Measurements from ENCODE around the gene ASCL5.

ASCL5 gene

DNA sequence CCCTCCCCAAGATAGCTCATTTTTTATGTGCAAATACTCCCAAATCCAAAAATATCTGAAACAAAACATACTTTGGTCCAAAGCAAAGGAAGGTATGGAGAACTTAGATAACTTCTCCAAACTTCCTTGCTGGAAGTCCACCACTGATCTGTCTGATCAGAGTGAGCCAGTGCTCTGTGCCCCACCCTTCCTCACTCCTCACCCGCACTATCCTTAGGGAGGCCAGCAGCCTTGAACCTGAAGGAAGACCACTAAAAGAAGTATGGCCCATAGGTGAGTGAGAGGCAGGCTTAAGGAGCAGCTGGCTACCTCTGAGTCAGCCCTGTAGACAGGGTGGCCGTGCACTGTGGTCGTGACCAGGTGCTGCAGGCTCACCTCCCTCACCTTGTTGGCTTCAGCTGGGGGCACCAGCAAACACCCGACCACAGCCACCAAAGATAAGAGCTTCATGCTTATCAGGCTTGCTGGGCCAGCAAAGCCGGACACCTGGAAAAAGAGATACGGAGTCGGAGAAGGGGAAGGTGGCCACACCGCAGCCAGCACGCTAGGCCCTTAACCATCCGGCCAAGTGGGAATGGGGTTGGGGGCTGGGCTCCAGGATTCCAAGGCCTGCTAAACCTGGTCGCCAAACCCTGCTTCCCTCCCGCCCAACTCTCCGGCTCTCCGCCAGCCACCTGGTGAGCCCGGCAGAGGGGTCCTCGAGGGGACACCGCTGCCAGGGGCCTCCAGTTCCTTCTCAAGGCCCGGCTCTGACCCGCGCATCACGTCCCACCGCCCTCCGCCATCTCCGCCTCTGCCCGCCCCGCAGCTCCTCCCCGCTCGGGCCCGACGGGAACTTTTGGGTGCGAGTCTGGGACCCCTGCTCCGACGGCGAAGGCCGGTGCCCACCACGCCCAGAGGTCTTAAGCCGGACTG, 26.7 kb upstream of the ASCL5 start:
- FAIRE-seq: no peak

DNA sequence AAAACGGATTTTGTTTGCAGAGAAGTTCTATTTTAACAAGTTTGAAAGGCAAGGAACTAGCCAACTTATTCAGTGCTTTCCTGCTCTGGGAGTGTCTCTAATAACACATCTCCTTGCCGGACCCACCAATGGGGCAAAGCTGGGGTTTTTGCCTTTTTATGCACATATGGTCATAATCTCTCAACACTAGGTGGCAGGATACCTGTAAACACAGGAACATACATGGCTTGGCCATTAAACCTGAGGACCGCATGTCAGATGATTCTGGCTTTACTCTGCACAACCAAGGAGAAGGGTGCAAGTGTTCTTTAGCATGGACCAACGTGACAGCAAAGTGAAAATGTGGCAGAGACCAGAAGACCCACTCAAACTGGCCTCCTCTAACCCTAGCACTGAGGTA, 22.4 kb upstream of the ASCL5 start:
- FAIRE-seq: no peak

DNA sequence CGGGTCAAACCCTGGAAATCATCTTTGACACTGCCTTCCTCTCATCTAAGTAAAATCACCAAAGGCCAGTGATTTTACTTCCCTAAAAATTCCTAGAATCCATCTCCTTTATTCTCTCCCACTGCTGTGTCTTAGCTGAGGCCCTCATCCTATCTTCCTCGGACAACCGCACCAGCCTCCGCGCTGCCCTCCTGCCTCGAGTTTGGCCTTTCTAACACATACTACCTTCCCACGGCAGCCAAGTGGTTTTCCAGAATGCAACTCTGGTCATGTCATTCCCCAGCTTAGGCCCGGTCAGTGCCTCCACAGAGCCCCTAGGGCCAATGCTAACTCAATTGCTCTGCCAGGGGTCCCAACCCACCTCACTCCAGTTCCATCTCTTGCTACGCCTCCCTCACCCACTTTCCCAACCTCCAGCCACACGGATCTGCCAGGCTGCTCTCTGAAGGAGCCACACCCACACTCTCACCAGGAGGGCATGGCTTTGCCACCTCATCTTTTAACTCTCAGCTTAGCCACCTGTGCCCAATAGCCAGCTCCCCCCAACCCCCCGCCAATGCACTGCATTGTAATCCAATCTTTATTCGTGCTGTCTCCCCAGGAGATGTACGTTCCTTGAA, 20.5 kb upstream of the ASCL5 start:
- no peak for FAIRE-seq

DNA sequence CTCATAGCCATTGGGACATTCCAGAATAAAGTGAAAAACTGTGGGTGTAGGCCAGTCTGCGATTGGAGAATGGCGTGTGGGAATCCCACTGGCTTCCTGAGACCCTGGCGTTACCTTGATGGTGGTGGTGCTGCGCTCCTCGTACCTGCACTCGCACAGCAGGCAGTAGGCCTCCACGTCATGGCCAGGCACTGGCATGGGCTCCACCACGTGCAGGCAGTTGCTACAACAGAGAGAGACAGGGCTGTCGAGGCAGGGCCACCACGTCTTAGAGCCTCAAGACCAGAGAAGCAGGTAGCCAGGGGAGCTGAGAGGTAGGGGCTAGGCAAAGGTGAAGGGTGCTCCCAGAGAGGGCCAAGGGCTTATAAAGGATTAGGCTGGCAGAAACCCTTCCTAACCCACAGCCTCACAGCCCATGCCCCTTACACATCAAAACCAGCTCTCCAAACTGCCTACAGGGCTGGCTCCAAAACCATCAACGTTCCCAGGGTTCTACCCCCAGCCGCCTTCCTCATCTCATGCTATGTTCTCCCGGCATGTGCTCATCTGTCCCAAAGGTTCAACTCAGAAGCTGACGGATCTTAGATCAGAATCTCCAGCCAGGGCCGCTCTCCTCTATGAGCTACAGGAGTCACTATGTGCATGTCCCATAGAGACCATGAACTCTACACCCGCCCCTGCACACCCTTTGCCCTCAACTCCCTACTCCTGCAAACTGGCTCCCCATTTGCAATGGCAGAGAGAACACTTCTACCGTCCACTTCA, 19.8 kb upstream of the ASCL5 start:
- FAIRE-seq: no peak

DNA sequence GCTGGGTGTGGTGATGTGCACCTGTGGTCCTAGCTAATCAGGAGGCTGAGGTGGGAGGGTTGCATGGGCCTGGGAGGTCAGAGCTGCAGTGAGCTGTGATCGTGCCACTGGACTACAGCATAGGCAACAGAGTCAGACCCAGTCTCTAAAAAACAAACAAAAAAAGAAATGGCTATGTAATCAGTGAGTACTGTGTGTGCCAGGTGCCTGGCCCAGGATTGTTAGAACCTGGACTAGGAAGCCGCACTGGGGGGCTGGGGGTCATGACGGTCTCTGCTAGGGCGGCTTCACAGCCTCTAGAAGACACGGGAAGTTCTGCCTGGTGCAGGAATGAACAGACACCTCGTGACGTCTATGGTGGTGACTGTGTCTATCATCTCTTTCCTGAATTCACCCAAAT, 18.8 kb upstream of the ASCL5 start:
- FAIRE-seq: no peak

DNA sequence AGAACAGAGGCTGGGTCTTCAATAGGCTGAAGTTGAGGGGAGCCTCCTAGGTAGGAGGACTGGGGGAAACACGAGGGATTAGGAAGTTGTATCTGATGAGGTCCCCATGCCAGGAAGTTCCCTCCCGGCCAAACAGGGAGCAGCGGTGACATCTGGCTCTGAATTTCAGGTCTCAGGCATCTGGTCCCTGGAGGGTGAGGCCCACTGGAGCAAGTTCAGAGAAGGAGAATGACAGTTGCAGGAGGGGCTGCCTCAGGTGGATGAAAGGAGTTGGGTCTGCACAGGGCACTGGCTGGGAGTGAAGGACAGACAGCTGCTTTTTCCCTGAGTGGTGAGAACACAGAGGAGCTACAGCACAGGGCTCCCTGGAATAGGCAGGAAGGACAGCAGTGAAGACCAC, 18.1 kb upstream of the ASCL5 start:
- FAIRE-seq: no peak

DNA sequence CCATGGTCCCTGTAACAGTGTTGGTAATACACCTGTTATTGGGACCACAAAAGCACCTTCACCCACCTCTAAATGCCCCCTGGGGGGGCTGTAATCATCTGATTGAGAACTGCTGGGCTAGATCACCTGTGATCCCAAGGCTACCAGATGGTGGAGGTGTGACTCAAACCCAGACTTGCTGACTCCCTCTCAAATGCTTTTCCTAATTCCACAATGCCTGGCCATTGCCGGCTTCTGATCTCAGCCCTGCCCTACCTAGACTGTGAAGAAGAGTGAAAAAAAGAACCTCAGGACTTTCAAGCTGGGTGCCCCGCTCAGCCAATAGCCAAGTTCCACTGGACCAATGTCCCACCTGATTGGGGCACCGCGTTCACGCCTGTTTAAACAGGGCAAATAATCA, 17.7 kb upstream of the ASCL5 start:
- no peak for FAIRE-seq

DNA sequence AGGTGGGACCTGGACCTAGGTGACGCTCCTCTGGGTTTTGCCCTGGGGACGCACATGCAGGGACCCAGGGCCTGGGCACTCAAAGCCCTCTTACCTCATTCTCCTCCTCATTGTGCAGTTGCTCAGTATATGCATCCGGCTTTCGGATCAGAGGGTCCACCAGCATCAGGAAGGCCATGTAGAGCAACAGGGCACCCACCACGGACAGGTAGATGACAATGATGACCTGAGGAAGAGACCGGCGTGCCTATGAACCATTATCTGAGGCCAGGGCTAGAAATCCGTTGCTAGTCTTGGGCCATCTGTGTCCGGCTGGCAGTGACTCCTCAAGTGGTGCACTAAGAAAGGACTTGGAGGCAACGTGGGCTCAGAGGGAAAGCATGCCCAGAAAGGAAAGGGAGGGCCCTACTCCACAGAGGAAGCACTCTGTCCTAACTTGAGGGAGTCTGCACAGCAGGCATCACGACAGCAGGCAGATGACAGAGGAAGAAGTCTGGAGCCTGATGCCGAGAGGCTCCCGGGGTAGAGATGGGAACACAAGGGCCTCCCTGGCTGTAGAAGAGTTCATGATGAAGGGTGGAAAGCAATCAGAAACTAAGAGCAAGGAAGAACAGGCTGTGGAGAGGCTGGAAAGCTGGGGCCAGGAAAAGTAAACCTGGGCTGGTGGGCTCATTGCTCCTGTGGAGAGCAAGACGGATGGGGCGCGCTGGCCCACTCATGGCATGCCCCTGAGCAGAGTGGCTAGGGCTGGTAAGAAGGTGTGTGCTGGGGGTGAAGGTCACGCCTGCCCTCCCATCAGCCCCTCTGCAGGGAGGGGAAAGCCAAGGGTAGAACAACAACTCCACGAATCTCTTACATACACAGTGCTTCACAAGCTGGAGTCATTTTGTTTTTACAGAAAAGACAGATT, 17.0 kb upstream of the ASCL5 start:
- no peak for FAIRE-seq

DNA sequence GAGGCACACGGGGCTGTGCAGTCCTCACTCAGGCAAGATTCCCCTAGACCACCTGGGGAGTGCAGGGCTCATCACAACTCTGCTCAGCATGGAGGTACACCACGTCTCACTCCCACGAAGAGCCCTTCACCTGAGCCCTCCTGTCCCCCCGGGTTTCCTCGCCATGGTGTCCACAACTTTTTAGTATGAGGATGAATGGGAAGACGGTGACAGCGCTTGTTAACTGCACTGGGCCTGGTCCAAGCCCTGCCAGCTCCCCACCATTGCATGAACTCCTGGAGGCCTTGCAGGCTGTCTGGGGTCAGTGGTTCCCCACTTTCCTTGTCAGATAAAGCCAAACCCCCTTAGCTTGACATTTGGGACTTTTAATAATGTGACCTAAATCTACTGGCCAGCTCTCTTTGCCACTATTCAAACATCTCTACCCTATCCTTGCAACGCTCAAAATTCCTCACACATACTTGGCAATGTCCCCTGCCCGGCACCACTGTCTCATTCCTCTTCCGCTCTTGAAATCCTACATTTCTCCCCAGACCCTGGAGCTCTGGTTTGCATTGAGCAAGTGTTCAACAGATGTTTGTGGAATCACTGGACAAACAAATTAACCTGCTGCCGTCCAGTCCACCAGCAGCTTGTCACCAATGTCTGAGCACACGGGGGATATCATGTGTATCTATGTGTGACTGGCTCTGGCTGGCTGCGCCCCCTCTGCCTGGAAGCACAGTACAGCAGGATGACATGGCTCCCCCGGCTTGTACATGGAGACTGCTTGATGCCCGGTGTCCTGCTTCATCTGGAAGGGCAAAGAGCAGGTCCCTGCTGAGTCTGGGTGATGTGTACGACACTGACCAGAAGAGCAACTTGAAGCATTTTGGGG, 16.1 kb upstream of the ASCL5 start:
- no peak for FAIRE-seq

DNA sequence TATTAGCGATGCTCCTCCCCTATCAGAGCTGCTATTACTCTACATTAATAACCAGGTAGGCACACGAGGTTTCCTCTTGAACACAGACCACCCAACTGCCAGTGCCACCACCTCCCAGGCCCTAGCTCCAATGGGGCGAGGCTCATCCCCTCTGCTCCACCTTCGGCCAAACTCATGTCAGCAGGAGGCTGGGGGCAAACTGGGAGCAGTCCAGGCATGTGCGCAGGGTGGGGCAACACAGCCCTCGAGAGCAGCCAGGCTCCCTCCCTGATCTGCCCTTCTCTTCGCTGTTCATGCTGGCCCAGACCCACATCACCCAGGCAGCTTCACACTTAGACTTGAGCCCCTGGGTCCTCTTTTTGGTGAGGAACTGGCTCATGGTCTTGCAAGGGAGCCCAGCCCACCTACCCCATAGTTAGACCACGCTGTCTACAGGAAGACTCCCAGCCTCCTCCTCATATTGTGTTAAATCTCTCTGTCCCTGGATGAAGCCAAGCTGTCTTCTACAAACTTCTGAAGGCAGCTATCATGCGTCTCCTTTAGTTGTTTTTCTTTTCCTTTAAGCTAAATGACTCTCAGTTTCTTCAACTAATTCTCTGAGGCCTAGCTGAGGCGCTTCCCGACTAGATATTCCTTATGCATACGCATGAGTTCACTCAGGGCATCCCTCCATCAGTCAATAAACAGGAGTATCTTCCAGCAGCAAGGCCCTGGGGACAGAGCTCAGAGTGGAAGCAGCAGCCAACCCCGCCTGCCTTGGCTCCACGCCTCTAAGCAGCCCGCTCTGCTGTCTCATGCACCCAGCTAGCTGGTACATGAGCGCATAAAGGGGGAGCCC, 15.2 kb upstream of the ASCL5 start:
- no peak for FAIRE-seq

DNA sequence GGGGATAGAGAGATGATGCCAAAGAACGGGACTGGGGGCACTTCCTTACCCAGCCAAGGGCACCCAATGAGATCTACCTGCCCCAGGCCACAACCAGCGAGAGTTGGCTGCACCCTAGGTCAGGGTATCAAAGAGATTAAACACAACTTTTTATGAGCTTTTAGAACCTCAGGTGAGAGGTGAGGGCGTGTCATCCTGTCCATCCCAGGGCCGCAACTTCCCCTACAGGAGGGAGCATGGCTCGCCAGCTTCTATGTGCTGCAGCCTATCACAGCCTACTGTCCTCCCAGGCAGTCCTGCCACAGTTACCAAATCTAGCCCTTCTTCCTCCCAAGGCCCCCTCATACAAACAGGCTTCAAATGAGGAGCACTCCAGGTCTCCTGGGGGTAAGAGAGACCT, 14.4 kb upstream of the ASCL5 start:
- no peak for FAIRE-seq

DNA sequence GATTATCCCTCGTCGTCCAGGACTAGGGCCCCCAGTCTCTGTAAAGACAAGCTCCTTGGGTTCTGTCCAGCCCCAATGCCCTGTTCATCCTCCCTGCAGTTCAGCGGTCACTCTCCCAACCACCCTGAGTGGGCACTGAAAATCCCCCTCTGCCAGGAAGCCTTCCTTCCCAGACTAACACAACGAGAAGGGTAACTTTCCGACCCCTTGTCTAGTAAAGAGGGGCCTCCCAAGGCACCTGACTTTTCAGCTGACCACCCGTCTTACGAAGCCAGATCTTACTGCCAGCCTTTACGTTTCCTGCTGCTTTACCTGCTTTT, 13.9 kb upstream of the ASCL5 start:
- FAIRE-seq: no peak

DNA sequence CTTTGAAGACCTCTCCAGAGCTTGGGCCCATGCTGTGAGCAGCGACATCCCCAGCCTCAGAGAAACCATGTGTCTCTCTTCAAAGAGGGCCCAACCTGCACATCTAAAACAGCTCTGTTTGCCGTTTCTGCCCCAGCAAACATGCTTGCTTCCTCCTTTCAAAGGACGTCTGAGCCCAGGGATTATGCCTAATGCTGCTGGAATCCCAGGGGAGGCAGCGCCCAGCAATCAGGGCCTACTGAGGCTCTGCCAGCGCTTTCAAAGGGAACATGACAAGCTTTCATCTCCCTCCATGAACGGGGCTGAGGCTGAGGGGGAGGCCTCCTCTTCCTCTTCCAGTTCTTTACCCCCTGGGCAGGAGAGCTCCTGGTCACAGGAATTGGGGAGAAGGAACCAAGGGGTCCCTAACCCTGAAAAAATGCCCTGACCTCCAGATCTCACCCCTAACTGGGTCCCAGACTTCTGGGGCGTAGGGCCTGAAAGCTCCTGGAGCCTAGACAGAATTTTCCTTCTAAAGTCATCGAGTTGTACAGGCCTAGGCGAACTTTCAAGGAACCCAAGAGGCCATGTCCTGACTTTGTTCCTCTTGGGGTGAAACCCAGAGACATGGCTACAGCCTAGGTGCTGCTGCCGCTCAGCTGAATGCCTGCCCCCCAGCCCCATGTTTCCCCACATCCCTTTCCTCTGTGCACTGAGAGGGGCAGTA, 13.4 kb upstream of the ASCL5 start:
- FAIRE-seq: no peak

DNA sequence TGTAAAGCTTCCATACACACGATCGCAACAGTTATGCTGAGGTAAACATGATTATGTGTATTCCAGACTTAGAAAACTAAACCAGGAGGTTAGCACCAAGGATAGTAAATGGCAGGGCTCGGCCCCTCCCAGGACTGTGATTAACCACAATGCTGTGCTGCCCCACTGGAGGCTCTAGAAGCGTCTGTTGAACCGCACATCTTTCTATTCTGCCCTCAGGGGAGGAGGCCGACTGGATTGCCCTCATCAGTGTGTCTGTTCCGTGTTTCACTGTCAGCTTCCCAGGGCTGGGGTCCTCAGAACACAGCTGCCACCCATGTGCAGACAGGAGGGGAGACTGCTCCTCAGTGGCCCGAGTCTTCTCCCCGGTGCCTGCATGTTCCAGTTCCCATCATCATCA, 12.8 kb upstream of the ASCL5 start:
- no peak for FAIRE-seq

DNA sequence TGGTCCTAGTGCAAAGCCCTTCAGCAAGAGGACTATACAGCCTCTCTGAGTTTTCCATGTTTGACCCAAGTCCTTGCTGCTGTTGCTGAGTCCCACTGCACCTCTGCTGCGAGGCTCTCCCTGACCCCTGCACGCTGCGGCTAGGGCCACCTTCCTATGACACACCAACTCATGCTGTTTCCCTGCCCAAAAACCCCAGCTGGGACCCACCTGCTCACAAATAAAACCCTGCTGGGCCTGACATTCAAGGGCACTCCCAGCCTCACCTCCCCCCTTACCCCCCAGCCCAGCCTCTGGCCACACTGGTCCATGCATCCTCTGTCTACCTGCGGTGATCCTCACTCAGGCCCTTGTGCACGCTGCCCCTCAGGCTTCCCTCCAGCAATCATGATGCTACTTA, 12.3 kb upstream of the ASCL5 start:
- FAIRE-seq: no peak

DNA sequence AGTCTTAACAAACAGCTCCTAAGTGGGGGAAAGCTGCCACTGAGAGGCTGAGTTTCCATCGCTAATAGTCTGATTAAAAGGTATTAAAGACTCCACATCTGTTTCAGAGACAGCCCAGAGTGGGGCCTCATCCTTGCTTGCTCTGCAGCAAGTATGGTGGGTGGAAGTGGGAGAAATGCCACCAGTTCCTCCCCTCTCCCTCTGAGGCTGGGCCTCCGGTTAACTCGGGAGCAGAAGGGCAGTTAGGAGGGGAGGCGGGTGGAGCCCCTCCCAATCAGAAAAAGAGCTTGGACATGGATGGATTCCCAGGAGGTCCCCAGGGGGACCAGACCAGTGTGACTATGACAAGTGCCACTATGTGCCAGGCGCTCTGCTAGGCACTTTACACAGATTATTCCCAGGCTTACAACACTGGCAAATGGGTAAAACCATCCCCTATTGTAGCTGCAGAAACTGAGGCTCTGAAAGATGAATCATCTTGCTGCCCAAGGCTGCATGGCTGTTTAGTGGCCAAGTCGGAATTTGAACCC, 11.4 kb upstream of the ASCL5 start:
- FAIRE-seq: no peak

DNA sequence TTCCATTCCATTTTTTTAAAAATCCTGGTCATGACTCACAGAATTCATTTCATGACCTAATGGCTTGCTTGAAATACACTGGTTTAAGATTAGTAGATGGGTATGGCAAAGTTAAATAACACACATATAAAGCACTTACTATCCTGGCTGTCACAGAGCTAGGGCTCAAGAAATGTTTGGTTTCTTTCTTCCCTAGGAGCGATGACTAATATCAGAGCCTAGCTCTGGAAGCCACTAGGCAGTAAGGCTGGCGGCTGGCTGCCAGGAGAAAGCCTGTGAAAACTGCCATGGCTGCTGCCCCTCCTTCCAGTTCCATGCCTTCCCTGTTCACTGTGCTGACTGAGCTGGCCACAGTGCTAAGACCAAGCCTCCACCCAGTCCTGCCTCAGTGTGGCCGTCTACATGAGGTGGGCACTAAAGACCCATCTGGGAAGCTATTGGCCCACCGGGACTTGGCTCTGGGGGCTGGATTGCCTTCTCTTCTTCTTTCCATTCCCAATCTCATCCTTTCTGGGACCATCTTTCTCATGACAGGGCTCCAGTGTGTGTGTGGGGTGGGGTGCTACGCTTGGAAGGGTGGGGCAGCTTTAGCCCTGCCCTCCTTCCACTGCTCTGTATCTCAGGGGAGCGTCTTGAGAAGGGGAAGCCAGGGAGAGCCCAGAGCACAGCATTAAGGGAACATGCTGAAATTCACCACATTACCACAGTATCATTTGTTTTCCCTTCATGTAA, 10.8 kb upstream of the ASCL5 start:
- no peak for FAIRE-seq

DNA sequence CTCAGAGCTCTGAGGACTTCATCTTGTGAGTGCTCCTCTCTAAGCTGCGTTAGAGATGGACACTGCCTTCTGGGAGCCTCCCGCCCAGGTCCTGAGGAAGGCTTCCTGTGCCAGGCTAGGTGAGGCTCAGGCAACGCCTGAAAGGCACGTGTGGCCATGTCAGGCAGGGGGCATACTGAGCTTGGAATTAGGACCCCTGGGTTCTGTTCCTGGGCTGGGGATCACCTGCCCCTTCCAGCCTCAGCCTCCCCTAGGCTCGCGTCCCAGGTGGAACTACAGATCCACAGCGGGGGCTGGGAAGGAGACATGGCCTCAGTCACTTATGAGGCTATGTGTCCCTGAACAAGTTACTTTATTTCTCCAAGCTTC, 10.0 kb upstream of the ASCL5 start:
- FAIRE-seq: no peak

DNA sequence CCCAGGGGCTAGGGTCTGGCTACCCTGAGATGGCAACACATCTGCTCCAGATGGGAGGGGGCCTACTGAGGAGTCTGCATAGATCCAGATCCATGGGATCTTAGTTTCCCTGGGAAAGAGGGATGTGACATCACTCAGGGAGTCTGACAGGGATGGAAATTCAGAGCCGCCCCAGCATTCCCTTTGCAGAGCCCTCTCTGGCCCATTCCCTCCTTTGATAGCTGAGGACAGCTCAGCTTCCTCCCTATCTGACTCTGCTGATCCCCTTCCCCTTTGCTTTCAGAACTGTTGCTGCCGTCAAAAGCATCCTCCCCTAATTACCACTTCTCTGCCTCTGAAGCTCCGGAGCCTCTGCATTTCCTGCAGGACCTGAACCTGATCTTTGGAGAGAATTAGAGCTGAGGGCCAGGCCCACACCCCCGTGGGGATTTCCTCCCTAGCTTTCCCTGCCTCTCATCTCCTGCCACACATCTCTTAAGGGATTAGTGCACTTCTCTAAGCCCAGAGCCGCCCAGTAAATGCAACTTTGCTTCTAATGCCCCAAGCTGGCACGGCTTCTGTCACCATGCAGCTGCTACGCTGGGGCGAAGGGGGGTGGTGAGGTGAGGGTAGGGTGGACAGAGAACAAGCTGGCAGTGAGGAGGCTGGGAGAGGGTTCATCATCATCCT, 9.5 kb upstream of the ASCL5 start:
- no peak for FAIRE-seq
